Suppressor macrophage treated with lipopolysaccharide for 1 hour (primary cell): ENCODE results near the gene RFXAP.
A peak's percentile ranks its signal among the peaks of the same experiment; 100 is the strongest.

ENCODE experiments used
- DNase-seq, 3 donors: peaks; one replicate each; pipeline ENCODE4 v3.0.0-alpha.2; 2020 to 2022

Gene RFXAP, protein sequence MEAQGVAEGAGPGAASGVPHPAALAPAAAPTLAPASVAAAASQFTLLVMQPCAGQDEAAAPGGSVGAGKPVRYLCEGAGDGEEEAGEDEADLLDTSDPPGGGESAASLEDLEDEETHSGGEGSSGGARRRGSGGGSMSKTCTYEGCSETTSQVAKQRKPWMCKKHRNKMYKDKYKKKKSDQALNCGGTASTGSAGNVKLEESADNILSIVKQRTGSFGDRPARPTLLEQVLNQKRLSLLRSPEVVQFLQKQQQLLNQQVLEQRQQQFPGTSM

GRCh38 chr13:36818804-36819738, at the start of gene RFXAP:
Gene RFXAP, plus strand, starts transcription at chr13:36819222. Its CDS starts 136 bp downstream, at chr13:36819358.
- DNase-seq, result peak; percentile 94 to 98 (median 97)

GRCh38 chr13:36769545-36769944, 49.5 kb upstream of the RFXAP start:
- DNase-seq, result no peak

DNA sequence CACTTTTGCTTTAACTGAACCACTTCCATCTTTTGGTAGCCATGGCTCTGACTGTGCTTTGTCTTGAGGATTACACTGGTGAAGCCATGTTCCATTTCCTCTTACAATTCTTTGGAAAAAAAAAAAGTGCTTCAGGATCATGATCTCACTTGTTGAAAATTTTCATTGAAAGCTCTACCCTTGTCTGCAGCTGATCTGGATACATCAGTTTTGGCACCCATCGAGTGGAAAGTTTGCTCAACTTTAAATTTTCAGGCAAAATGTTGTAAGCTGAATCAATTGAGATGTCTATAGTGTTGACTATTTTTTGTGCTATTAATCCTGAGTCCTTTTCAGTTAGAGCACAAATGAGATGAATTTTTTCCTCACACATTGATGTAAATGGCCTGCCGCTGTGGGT, 48.3 kb upstream of the RFXAP start:
- no peak for DNase-seq

- no peak for DNase-seq
Observed at GRCh38 chr13:36772853-36773252, 46.2 kb upstream of the RFXAP start.

DNA sequence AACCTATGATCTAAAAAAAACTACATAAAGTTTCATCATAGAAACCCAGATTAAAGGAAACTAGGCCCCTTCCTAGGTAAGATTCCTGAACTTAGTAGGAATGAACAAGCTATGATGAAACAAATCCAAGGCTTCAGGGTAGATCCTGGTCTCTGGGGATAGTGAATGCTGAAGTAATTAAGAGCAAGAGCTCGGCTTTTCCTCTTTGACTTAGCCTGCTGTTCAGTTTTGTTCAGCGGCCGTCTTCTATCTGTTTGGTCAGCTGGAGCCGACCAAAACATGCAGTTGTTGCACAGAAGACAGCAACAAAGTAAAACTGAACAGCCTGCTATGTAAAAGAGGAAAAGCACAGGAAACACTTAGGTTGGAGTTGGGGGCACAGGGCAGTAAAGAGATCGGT, 44.1 kb upstream of the RFXAP start:
- no peak for DNase-seq

DNA sequence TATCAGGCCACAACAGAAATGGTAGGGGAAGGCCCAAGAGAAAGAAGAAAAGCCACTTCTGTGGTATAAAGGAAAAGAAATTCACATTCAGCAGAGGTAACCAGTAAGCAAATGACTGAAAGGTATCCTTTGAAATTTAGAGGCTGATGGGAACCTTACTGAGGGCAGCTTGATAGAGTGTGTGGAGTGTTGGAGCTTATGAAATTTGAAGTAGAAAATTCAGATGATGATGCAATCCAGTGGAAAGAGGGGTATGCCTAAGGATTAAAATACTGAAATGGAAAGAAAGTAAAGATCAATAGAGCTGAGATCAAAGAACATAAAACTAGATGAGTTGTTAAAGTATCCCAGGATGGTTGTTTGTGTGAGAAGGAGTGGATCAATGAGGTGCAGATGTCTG, 42.8 kb upstream of the RFXAP start:
- no peak for DNase-seq

GRCh38 chr13:36778083-36778671, 40.8 kb upstream of the RFXAP start:
- no peak for DNase-seq

DNA sequence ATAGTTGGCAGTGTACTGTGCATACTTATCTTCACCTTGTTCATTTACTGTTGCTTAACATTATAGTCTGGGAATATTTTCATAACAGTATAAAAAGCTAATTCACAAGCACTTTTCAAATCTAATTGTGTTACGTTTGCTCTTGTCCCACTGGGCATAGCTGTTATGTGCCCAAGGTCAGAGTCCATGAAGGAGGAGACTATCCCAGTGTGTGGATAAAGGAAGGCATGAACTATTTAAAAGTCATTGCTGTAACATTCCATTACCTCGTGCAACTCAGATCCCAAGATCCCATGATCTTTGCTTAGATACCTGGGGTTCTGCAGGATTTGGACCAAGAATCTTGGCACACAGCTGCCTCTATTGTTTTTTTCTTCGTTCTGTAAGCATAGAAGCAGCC, 35.1 kb upstream of the RFXAP start:
- no peak for DNase-seq

DNA sequence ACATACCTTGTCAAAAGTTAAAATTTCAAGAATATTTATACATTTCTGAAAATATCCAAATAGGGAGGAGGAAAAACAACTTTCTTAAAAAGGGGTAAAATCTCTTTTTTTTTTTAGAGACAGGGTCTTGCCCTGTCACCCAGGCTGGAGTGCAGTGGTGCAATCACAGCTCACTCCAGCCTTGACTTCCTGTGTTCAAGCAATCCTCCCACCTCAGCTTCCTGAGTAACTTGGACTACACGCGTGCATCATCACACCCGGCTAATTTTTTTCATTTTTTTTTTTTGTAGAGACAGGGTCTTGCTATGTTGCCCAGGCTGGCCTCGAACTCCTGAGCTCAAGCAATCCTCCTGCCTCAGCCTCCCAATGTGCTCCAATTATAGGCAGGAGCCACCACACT, 32.8 kb upstream of the RFXAP start:
- peak in 2 of 3 donors; percentile 5 to 19 for DNase-seq

DNA sequence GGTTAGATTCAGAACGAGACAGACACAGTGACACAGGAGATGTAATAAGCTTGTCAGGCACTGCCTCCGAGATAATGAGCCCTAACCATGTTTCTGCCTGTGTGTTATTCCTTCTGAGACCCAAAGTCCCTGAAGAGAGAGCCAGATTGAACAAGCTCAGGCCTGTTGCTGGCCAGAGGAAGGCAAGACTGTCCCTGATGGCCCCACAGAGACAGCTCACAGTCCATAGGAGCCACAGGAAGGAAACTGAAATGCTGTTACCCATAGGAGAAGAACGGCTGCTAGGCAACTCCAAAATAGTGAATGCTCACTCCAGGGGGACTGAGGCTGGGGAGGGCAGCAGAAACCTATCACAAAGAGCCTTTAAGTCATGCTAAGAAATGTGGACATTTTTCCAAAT, 31.8 kb upstream of the RFXAP start:
- no peak for DNase-seq

DNA sequence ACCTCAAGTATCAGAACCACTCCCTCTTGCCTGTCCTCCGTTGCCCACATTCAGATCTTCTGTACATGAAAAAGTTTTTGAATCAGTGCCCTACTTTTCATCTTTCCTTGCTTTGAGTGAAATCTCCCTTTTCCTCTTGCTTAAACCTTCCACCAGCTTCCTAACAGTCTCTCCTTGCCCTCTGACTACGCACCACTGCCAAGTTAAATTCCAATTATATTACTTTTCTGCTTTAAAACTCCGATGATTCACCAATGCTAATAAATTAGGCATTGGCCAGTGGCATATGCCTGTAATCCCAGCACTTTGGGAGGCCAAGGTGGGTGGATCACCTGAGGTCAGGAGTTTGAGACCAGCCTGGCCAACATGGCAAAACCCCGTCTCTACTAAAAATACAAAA, 30.7 kb upstream of the RFXAP start:
- no peak for DNase-seq

DNA sequence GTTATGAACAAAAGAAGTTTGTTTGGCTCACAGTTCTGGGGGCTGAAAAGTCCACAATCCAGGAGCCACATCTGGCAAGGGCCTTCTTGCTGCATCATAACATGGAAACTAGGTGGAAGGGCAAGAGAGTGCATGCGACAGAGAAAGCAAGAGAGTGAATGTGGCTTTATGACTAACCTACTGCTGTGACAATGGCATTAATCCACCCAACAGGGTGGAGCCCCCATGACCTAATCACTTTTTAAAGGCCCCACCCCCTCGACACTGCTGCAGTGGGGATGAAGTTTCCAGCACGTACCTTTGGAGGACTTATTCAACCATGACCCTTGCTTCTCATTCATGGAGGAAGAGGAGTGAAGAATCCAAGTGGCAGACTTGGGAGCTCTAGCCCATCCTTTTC, 30.0 kb upstream of the RFXAP start:
- peak in 1 of 3 donors; percentile 4 for DNase-seq

DNA sequence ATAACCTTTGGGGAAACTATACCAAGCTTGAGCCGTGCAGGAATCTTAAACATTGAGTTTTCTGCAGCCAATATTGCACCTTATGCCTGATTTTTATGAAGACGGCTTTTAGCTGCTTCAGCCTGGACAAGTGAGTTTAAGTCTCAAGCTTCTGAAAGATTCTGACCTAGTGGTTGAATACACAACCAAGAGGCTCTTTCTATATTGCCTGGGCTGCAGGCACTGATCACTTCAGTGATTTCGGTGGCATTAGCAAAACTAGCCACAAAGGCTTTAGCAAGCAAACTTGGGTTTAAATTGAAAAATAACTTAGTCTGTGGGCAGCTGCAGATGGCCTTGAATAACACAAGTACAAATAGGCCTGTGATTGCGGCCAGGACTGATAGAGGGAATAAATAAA, 29.3 kb upstream of the RFXAP start:
- DNase-seq, result no peak

DNA sequence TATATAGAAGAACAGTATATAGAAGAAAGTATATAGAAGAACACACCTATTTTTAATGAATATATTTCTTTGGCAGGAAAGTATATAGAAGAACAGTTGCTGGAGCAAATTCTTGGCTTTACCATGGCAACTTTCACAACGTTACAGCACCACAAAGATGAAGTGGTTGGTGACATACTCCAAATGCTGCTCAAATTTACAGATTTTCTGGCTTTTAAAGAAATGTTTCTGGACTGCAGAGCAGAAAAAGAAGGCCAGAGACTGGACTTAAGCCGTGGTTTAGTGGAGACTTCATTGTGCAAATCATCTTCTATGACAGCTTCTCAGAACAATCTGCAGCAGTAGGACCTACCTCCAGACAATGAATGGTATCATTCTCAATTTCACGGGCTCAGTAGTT, 24.3 kb upstream of the RFXAP start:
- DNase-seq, result no peak

- DNase-seq, result no peak
Observed at GRCh38 chr13:36795463-36795862, 23.6 kb upstream of the RFXAP start.

- no peak for DNase-seq
Observed at GRCh38 chr13:36796052-36796451, 23.0 kb upstream of the RFXAP start.

- no peak for DNase-seq
Observed at GRCh38 chr13:36801035-36801434, 18.0 kb upstream of the RFXAP start.

DNA sequence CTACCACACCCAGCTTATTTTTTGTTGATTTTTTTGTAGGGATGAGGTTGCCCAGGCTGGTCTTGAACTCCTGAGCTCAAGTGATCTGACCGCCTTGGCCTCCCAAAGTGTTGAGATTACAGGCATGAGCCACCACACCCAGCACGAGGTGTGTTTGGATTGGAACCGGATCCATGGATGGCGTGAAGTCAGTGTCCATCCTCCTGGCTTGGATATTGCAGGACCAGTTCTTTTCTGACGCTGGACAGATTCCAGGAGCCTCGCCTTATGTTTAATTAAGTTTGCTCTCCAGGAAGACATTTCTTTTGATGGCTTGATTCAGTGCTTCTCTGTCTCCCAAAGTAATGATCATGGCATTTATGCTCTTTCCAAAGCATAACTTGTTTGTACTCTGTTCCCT, 14.4 kb upstream of the RFXAP start:
- no peak for DNase-seq

GRCh38 chr13:36806102-36806501, 12.9 kb upstream of the RFXAP start:
- no peak for DNase-seq

- DNase-seq, result no peak
Observed at GRCh38 chr13:36807616-36808015, 11.4 kb upstream of the RFXAP start.

- no peak for DNase-seq
Observed at GRCh38 chr13:36813225-36813624, 5.8 kb upstream of the RFXAP start.

DNA sequence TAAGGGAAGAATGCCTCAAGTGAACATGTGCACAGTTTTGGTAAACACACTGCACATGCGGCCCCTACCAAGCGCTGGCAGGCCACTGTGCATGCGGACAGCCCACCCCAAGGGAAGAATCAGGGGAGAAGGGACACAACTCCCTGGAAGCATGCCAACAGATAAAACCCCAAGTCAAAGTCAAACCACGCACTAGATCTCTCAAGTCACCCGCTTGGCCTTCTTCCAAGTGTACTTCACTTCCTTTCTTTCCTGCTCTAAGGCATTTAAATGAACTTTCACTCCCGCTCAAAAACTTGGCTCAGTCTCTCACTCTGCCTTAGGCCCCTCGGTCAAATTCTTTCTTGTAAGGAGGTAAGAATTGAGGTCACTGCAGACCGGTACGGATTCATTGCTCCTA, 4.6 kb upstream of the RFXAP start:
- peak; percentile 24 to 31 (median 30) for DNase-seq

GRCh38 chr13:36815062-36815461, 4.0 kb upstream of the RFXAP start:
- peak; percentile 17 to 36 (median 18) for DNase-seq
